Mesenchymal stem cell (in vitro differentiated cells and primary cell): ENCODE results near the gene KCNH6.

Source experiments
- DNase-seq: peaks from one replicate; pipeline ENCODE4 v3.0.0-alpha.2; 2013
- H2AFZ ChIP-seq: one replicate; pipeline ENCODE4 v1.6.1; 2013; ENCODE audit warnings: low read depth, mild to moderate bottlenecking, control low read depth, inconsistent platforms, low read length, moderate library complexity
- H2AK5ac ChIP-seq: 2 replicates; pipeline ENCODE4 v1.6.1; 2013; ENCODE audit warnings: low read length, moderate library complexity, mild to moderate bottlenecking, inconsistent platforms; ENCODE audit not compliant: severe bottlenecking
- H2BK120ac ChIP-seq: one replicate; pipeline ENCODE4 v1.6.1; 2013; ENCODE audit warnings: low read depth, mild to moderate bottlenecking, inconsistent platforms, low read length, moderate library complexity
- H2BK12ac ChIP-seq, 2 experiments: one replicate each; pipeline ENCODE4 v1.6.1; 2013; ENCODE audit warnings: inconsistent platforms in 2 of 2, low read length in 2 of 2, mild to moderate bottlenecking in 2 of 2, moderate library complexity in 2 of 2, control low read depth in 1 of 2
- H2BK15ac ChIP-seq: one replicate; pipeline ENCODE4 v1.6.1; 2013; ENCODE audit warnings: mild to moderate bottlenecking, low read depth, inconsistent platforms; ENCODE audit not compliant: poor library complexity, severe bottlenecking
- H2BK5ac ChIP-seq: 2 replicates; pipeline ENCODE4 v1.6.1; 2013; ENCODE audit warnings: low read depth, mild to moderate bottlenecking, low read length, control low read depth, inconsistent platforms; ENCODE audit not compliant: poor library complexity, severe bottlenecking
- H3K14ac ChIP-seq, 2 experiments: one replicate each; pipeline ENCODE4 v1.6.1; 2013; ENCODE audit warnings: inconsistent platforms in 2 of 2, low read length in 2 of 2, control low read depth in 1 of 2, mild to moderate bottlenecking in 1 of 2, moderate library complexity in 1 of 2
- H3K18ac ChIP-seq, 2 experiments: one replicate each; pipeline ENCODE4 v1.6.1; 2013; ENCODE audit warnings: inconsistent platforms in 2 of 2, low read length in 2 of 2, control low read depth in 1 of 2, low read depth in 1 of 2, mild to moderate bottlenecking in 1 of 2
- H3K23ac ChIP-seq, 2 experiments: one replicate each; pipeline ENCODE4 v1.6.1; 2013; ENCODE audit warnings: inconsistent platforms in 2 of 2, low read length in 2 of 2, mild to moderate bottlenecking in 2 of 2, moderate library complexity in 2 of 2, control low read depth in 1 of 2
- H3K27ac ChIP-seq: 2 replicates; pipeline ENCODE4 v1.5.1; 2013; ENCODE audit warnings: mild to moderate bottlenecking, moderate library complexity, low read length, control low read depth, inconsistent platforms; ENCODE audit not compliant: poor library complexity, severe bottlenecking
- H3K27me3 ChIP-seq, 2 experiments: 2 replicates each; pipeline versions ENCODE4 v1.6.1 to v1.7.0; 2013; ENCODE audit warnings: low read length in 2 of 2, mild to moderate bottlenecking in 2 of 2, moderate library complexity in 2 of 2, control low read depth in 1 of 2, inconsistent platforms in 1 of 2; ENCODE audit not compliant: control insufficient read depth in 1 of 2, insufficient read depth in 1 of 2
- H3K36me3 ChIP-seq, 2 experiments: 2 replicates each; pipeline versions ENCODE4 v1.6.1 to v1.7.0; 2013; ENCODE audit warnings: low read length in 2 of 2, control low read depth in 1 of 2, inconsistent platforms in 1 of 2, low read depth in 1 of 2, mild to moderate bottlenecking in 1 of 2; ENCODE audit not compliant: insufficient read depth in 2 of 2, control insufficient read depth in 1 of 2
- H3K4ac ChIP-seq, 2 experiments: one replicate each; pipeline ENCODE4 v1.6.1; 2013; ENCODE audit warnings: inconsistent platforms in 2 of 2, low read length in 2 of 2, mild to moderate bottlenecking in 2 of 2, moderate library complexity in 2 of 2, control low read depth in 1 of 2, low read depth in 1 of 2
- H3K4me1 ChIP-seq: 2 replicates; pipeline ENCODE4 v1.6.1; 2013; ENCODE audit warnings: low read depth, low read length, control low read depth; ENCODE audit not compliant: control insufficient read depth, insufficient read depth
- H3K4me2 ChIP-seq: 2 replicates; pipeline ENCODE4 v1.6.1; 2013; ENCODE audit warnings: low read length, mild to moderate bottlenecking, inconsistent platforms; ENCODE audit not compliant: poor library complexity, severe bottlenecking
- H3K4me3 ChIP-seq, 2 experiments: 2 replicates each; pipeline versions ENCODE4 v1.5.1 to v1.7.0; 2013; ENCODE audit warnings: low read length in 2 of 2, mild to moderate bottlenecking in 2 of 2, control low read depth in 1 of 2, low read depth in 1 of 2; ENCODE audit not compliant: insufficient read depth in 1 of 2
- H3K79me1 ChIP-seq: replicated peaks from 2 replicates; pipeline ENCODE4 v1.6.1; 2013; ENCODE audit warnings: mild to moderate bottlenecking, control low read depth, low read length, inconsistent platforms; ENCODE audit not compliant: poor library complexity, severe bottlenecking
- H3K9ac ChIP-seq: 2 replicates; pipeline ENCODE4 v1.7.0; 2013; ENCODE audit warnings: mild to moderate bottlenecking, low read length, moderate library complexity
- H3K9me3 ChIP-seq: 2 replicates; pipeline ENCODE4 v1.7.0; 2013; ENCODE audit warnings: mild to moderate bottlenecking, low read length; ENCODE audit not compliant: control insufficient read depth
- H4K8ac ChIP-seq: one replicate; pipeline ENCODE4 v1.6.1; 2013; ENCODE audit warnings: inconsistent platforms, mild to moderate bottlenecking, low read length, moderate library complexity
- H4K91ac ChIP-seq: one replicate; pipeline ENCODE4 v1.6.1; 2013; ENCODE audit warnings: mild to moderate bottlenecking, low read length, inconsistent platforms
- WGBS: methylation state at CpG from one replicate; pipeline ENCODE4 v1.1.7; 2013; ENCODE audit warnings: mixed read lengths; 5-methylcytosine and 5-hydroxymethylcytosine counted together

The KCNH6 gene

DNA sequence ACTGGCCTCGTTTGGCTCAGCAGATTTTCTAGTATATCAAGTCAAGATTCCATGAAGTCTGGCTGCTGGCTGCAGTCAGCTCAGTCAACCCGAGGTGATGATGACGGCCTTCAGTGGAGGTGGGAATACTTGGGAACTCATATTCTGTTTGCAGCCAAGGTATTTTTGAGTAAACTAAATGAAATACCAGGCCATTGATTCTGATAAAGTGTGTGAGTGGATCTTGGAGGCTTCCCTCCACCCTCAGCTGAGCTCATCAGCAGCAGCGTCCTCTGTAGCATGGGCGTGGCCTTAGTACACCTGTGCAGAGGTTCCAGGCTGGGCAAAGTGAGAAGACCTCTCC, 55.6 kb downstream of the KCNH6 start:
- Histone ChIP-seq H3K4me2 (no peak overlapping the region), H3K4ac (no peak overlapping the region), H3K9ac (no peak overlapping the region), H3K4me1 (peaks cover 9% of the 10 kb centered on the region), H3K23ac (no peak overlapping the region), H2AK5ac (no peak overlapping the region), H4K8ac (no peak overlapping the region), H3K4me3 (no peak overlapping the region), H3K36me3 (peaks cover 24 to 50% of the 10 kb centered on the region in 2 experiments), H2BK12ac (no peak overlapping the region), H3K14ac (no peak overlapping the region), H2BK120ac (no peak overlapping the region), H3K79me1 (peaks cover 56% of the 10 kb centered on the region), H3K27me3 (no peaks in the 10 kb centered on the region), H3K27ac (no peak overlapping the region), H2BK15ac (no peak overlapping the region), H4K91ac (no peak overlapping the region), H3K9me3 (no peaks in the 10 kb centered on the region), H2BK5ac (no peak overlapping the region), H3K18ac (no peak overlapping the region), H2AFZ (no peak overlapping the region)
- no peak for DNase-seq
- WGBS = 94% methylated on average over 5 of the region's 5 CpGs

DNA sequence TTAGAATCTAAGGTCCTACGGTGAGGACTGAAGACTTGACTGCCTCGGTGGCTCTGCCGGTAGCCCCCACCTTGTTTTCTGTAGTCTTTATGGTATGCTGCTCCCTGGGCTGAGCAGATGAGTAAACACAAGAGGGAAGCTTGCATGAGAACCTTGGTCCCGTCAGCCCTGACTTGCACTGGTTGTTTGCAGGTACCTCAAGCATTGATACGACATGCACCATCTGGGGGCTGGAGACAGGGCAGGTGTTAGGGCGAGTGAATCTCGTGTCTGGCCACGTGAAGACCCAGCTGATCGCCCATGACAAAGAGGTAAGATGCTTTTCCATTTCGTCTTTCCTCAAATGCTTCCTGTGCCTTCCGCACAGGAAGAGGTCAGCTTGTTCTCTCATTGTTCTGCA, 56.5 kb downstream of the KCNH6 start:
- Histone ChIP-seq H3K9ac (no peak overlapping the region), H3K27ac (peak overlapping the region; percentile 34), H2BK120ac (no peak overlapping the region), H3K9me3 (no peaks in the 10 kb centered on the region), H3K79me1 (peaks cover 53% of the 10 kb centered on the region), H4K8ac (no peak overlapping the region), H2AK5ac (no peak overlapping the region), H3K18ac (no peak overlapping the region), H3K14ac (no peak overlapping the region), H2BK15ac (no peak overlapping the region), H4K91ac (no peak overlapping the region), H3K4ac (no peak overlapping the region), H2BK12ac (no peak overlapping the region), H2BK5ac (no peak overlapping the region), H3K27me3 (no peaks in the 10 kb centered on the region), H2AFZ (no peak overlapping the region), H3K4me1 (peaks cover 9% of the 10 kb centered on the region), H3K4me3 (no peak overlapping the region), H3K23ac (no peak overlapping the region), H3K4me2 (no peak overlapping the region), H3K36me3 (peaks cover 31 to 56% of the 10 kb centered on the region in 2 experiments)
- WGBS = 92% methylated on average over 10 of the region's 11 CpGs
- DNase-seq = no peak

DNA sequence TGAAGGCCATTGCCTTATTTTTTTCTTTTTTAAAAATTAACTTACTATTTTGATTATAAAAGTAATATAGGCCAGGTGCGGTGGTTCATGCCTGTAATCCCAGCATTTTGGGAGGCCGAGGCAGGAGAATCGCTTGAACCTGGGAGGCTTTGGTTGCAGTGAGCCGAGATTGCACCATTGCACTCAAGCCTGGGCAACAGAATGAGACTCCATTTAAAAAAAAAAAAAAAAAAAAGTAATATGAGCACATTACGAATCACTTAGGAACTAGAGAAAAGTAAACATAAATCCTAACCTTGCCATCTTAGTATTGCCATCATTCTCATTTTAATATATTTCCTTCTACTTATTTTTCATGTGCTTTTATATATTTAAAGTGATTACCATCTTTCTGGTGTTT, 64.6 kb downstream of the KCNH6 start:
- no peak overlapping the region for H2BK5ac ChIP-seq
- H2AFZ ChIP-seq = no peak overlapping the region
- no peak overlapping the region for H3K27ac ChIP-seq
- H3K4ac ChIP-seq = no peak overlapping the region
- 96% methylated on average over 3 of the region's 5 CpGs for WGBS
- H4K8ac ChIP-seq = no peak overlapping the region
- no peak for DNase-seq
- H3K4me3 ChIP-seq = no peak overlapping the region
- H2BK15ac ChIP-seq = no peak overlapping the region
- H3K18ac ChIP-seq = no peak overlapping the region
- H3K14ac ChIP-seq = no peak overlapping the region
- no peaks in the 10 kb centered on the region for H3K27me3 ChIP-seq
- no peak overlapping the region for H3K4me2 ChIP-seq
- no peak overlapping the region for H3K23ac ChIP-seq
- H3K79me1 ChIP-seq = peaks cover 43% of the 10 kb centered on the region
- no peaks in the 10 kb centered on the region for H3K9me3 ChIP-seq
- H4K91ac ChIP-seq = no peak overlapping the region
- peaks cover 73 to 85% of the 10 kb centered on the region in 2 experiments for H3K36me3 ChIP-seq
- no peak overlapping the region for H2BK120ac ChIP-seq
- no peaks in the 10 kb centered on the region for H3K4me1 ChIP-seq
- no peak overlapping the region for H2AK5ac ChIP-seq
- H2BK12ac ChIP-seq = no peak overlapping the region
- H3K9ac ChIP-seq = no peak overlapping the region

DNA sequence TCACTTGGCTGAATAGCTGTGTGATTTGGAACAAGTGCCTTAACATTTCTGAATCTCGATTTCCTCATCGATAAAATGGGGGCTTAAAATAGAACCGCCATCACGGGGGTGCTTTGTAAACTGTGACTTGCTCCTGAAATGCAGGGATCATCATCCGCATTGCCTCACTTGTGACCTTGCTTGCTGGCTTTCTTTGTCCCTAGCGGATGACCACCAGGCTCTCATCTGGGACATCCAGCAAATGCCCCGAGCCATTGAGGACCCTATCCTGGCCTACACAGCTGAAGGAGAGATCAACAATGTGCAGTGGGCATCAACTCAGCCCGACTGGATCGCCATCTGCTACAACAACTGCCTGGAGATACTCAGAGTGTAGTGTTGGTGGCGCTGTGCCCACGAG, 65.6 kb downstream of the KCNH6 start:
- no peaks in the 10 kb centered on the region for H3K27me3 ChIP-seq
- H2BK5ac ChIP-seq = no peak overlapping the region
- H3K14ac ChIP-seq = no peak overlapping the region
- DNase-seq = no peak
- no peak overlapping the region for H2BK12ac ChIP-seq
- peaks cover 68 to 85% of the 10 kb centered on the region in 2 experiments for H3K36me3 ChIP-seq
- H3K4ac ChIP-seq = no peak overlapping the region
- peaks cover 33% of the 10 kb centered on the region for H3K79me1 ChIP-seq
- H2AFZ ChIP-seq = no peak overlapping the region
- no peak overlapping the region for H2AK5ac ChIP-seq
- H3K23ac ChIP-seq = no peak overlapping the region
- H3K4me3 ChIP-seq = no peak overlapping the region
- H3K9me3 ChIP-seq = no peaks in the 10 kb centered on the region
- H4K8ac ChIP-seq = no peak overlapping the region
- no peak overlapping the region for H3K9ac ChIP-seq
- no peak overlapping the region for H4K91ac ChIP-seq
- no peaks in the 10 kb centered on the region for H3K4me1 ChIP-seq
- H2BK120ac ChIP-seq = no peak overlapping the region
- WGBS = 96% methylated on average over 11 of the region's 11 CpGs
- H2BK15ac ChIP-seq = no peak overlapping the region
- H3K27ac ChIP-seq = no peak overlapping the region
- no peak overlapping the region for H3K4me2 ChIP-seq
- H3K18ac ChIP-seq = no peak overlapping the region
